NCI-H1105 (cell line): ENCODE measurements around the gene DISP2.

Experiments used
- DNase-seq: peaks from one replicate; lab custom pipeline; 2025; lab: John Stamatoyannopoulos, UW

DISP2 gene

GRCh38 chr15:40388941-40389823 is 31.2 kb downstream of the DISP2 start:
- no peak for DNase-seq

- DNase-seq = no peak
Observed at GRCh38 chr15:40389824-40390595, 32.0 kb downstream of the DISP2 start.

- DNase-seq = no peak
Observed at GRCh38 chr15:40392986-40393948, 35.2 kb downstream of the DISP2 start.

GRCh38 chr15:40397688-40398412 is 39.8 kb downstream of the DISP2 start:
- DNase-seq = no peak

- DNase-seq = no peak
Observed at GRCh38 chr15:40398413-40398873, 40.4 kb downstream of the DISP2 start.

- no peak for DNase-seq
Observed at GRCh38 chr15:40399370-40399769, 41.4 kb downstream of the DISP2 start.

GRCh38 chr15:40405501-40406381 is 47.7 kb downstream of the DISP2 start, which contains the start of gene IVD:
IVD (plus strand) TSS chr15:40405795; CDS start chr15:40405828, 33 bp downstream.
- peak; percentile 77 for DNase-seq

GRCh38 chr15:40407330-40407990 is 49.4 kb downstream of the DISP2 start:
- no peak for DNase-seq

- DNase-seq = no peak
Observed at GRCh38 chr15:40409366-40409765, 51.3 kb downstream of the DISP2 start.

- no peak for DNase-seq
Observed at GRCh38 chr15:40410476-40410875, 52.5 kb downstream of the DISP2 start.

GRCh38 chr15:40412095-40412759 is 54.2 kb downstream of the DISP2 start:
- DNase-seq = no peak

- DNase-seq = no peak
Observed at GRCh38 chr15:40413036-40413435, 55.0 kb downstream of the DISP2 start.

GRCh38 chr15:40414816-40415215 is 56.8 kb downstream of the DISP2 start:
- no peak for DNase-seq

- no peak for DNase-seq
Observed at GRCh38 chr15:40415226-40415625, 57.2 kb downstream of the DISP2 start.

- no peak for DNase-seq
Observed at GRCh38 chr15:40416056-40416455, 58.0 kb downstream of the DISP2 start.

- DNase-seq = no peak
Observed at GRCh38 chr15:40418126-40418525, 60.1 kb downstream of the DISP2 start.

- DNase-seq = no peak
Observed at GRCh38 chr15:40420071-40420713, 62.2 kb downstream of the DISP2 start.

- DNase-seq = peak; percentile 54
Observed at GRCh38 chr15:40420793-40421192, 62.8 kb downstream of the DISP2 start.
